H1 (cell line): ENCODE data around the gene CTNNA3. TPM values are rescaled to one million over a fixed set of nuclear protein-coding genes. Genes with fewer than 3 reads are reported as not detected.

Experiments used
- CTCF ChIP-seq, 3 experiments: IDR thresholded peaks; 1 replicate in 2 of 3; 2 replicates in 1 of 3; pipeline versions ENCODE4 v1.5.1 to v1.6.1; 2011; ENCODE audit warnings: low read length in 3 of 3, mild to moderate bottlenecking in 3 of 3, inconsistent platforms in 2 of 3, low read depth in 1 of 3, moderate library complexity in 1 of 3; ENCODE audit not compliant: insufficient read depth in 1 of 3; ENCODE audit errors: control extremely low read depth in 1 of 3
- EGR1 ChIP-seq: IDR thresholded peaks from 2 replicates; pipeline ENCODE4 v1.6.1; 2011; ENCODE audit warnings: low read depth, low read length, borderline replicate concordance
- EP300 ChIP-seq, 2 experiments: IDR thresholded peaks; 1 replicate in 1 of 2; 2 replicates in 1 of 2; pipeline ENCODE4 v1.6.1; 2011 to 2012; ENCODE audit warnings: low read depth in 2 of 2, low read length in 2 of 2, mild to moderate bottlenecking in 2 of 2, borderline replicate concordance in 1 of 2, inconsistent platforms in 1 of 2, moderate library complexity in 1 of 2
- SUZ12 ChIP-seq: fragments of 200-600 bp; sonication (generic); IDR thresholded peaks from 2 replicates; pipeline ENCODE4 v1.6.1; 2012; ENCODE audit warnings: mild to moderate bottlenecking, inconsistent platforms, low read length, moderate library complexity, mixed read lengths
- TCF12 ChIP-seq: IDR thresholded peaks from 2 replicates; pipeline ENCODE4 v1.6.1; 2011; ENCODE audit warnings: low read depth, mild to moderate bottlenecking, low read length
- polyA plus RNA-seq, 7 experiments: library from polyadenylated mRNA; depleted of rRNA in 3 of 7; stranded (reverse) in 5 of 7; unstranded in 2 of 7; fragments of >200 nt in 5 of 7; fragments of 200-250 nt in 2 of 7; gene quantifications; 1 replicate in 5 of 7; 2 replicates in 1 of 7; 4 replicates in 1 of 7; pipeline versions ENCODE4 v1.2.1 to v1.2.3, GENCODE V29; 2011 to 2013; ENCODE audit warnings: missing spikeins in 2 of 7, mixed read lengths in 2 of 7
- total RNA-seq: library from RNA; stranded (reverse); fragmentation: NEBNext Ultra II Directional; extraction: Animal tissue kit (Norgen Biotek cat#: 25700); gene quantifications from 2 replicates; pipeline ENCODE4 v1.2.1, GENCODE V29; 2021

CTNNA3 gene
- total and polyA plus RNA-seq, 2 of the 8 experiments (the other 6 are each of a cell fraction or from before 2014, with no cell fraction given), result 1.3 to 1.5 TPM

- no peak for TF ChIP-seq SUZ12
- TF ChIP-seq EGR1, result no peak
- TF ChIP-seq EP300 (IDR thresholded peaks at IDR 0.05; ENCODE audit: borderline replicate concordance in 1 of 2, low read depth in 2 of 2, low read length in 2 of 2), result no peak
- TF ChIP-seq CTCF (IDR thresholded peaks at IDR 0.05; ENCODE audit: control extremely low read depth in 1 of 3, insufficient read depth in 1 of 3, low read depth in 1 of 3, low read length in 3 of 3), result no peak
- TF ChIP-seq TCF12, result no peak
Measured at GRCh38 chr10:65943451-65943850, 1752.5 kb downstream of the CTNNA3 start (continued).
